ENCODE data around the gene CNTNAP2. TPM values are rescaled to one million over a fixed set of nuclear protein-coding genes. Genes with fewer than 3 reads are reported as not detected.

CNTNAP2 gene
- total and polyA plus RNA-seq, 2 of the 8 experiments (the other 6 are each of a cell fraction or from before 2014, with no cell fraction given) = 27.9 to 71.0 TPM

GRCh38 chr7:146960773-146961391, 844.3 kb downstream of the CNTNAP2 start:
- 77% methylated on average over 5 of the region's 5 CpGs; no CpG with 5 or more reads in 1 of the 2 experiments for WGBS, 2 experiments (ENCODE audit: extremely low coverage in 1 of 2, insufficient coverage in 1 of 2, insufficient read length in 1 of 2, insufficient replicate concordance in 2 of 2, low coverage in 1 of 2, low lambda C conversion rate in 2 of 2, missing lambda C conversion rate in 1 of 2)
- FAIRE-seq = peak; percentile 85
- Histone ChIP-seq H2BK120ac (replicated peaks; ENCODE audit: low read depth, low read length) (no peak overlapping the region), H2AFZ (ENCODE audit: low read length) (no peak overlapping the region), H3K23me2 (ENCODE audit: low read depth, low read length) (no peaks in the 10 kb centered on the region), H3K79me1 (ENCODE audit: low read depth, low read length) (no peaks in the 10 kb centered on the region), H3K27me3 (replicated peaks in 1 of 4; ENCODE audit: control insufficient read depth in 3 of 4, extremely low read depth in 1 of 4, insufficient read depth in 3 of 4, low read length in 3 of 4) (no peaks in the 10 kb centered on the region), H3K4me1 (replicated peaks in 1 of 4; ENCODE audit: control insufficient read depth in 3 of 4, insufficient read depth in 4 of 4, low read length in 3 of 4) (peaks cover 0 to 3% (median 0%) of the 10 kb centered on the region in 4 experiments; a peak in 2 of 7 replicates), H4K5ac (ENCODE audit: insufficient read length, low read depth, low read length) (no peak overlapping the region), H2AK5ac (ENCODE audit: low read depth, low read length) (no peak overlapping the region), H3K27ac (ENCODE audit: low read depth, low read length) (no peak overlapping the region), H3K79me2 (ENCODE audit: control insufficient read depth in 1 of 2, insufficient read depth in 2 of 2, low read length in 2 of 2) (no peaks in the 10 kb centered on the region), H4K8ac (ENCODE audit: extremely low read depth, insufficient read depth, low read length) (no peak overlapping the region), H2BK12ac (ENCODE audit: low read depth, low read length) (no peak overlapping the region), H3K23ac (ENCODE audit: insufficient read length) (no peak overlapping the region), H3K4me3 (ENCODE audit: extremely low read depth in 1 of 4, insufficient read depth in 2 of 4, low read depth in 3 of 4, low read length in 4 of 4) (no peak overlapping the region), H2BK20ac (ENCODE audit: low read length) (no peak overlapping the region), H4K20me1 (replicated peaks in 1 of 2; ENCODE audit: control insufficient read depth in 1 of 2, insufficient read depth in 2 of 2, low read length in 2 of 2) (no peaks in the 10 kb centered on the region), H3K36me3 (ENCODE audit: control insufficient read depth in 2 of 4, insufficient read depth in 4 of 4, low read length in 3 of 4) (no peaks in the 10 kb centered on the region), H3K9ac (replicated peaks in 1 of 4; ENCODE audit: extremely low read depth in 1 of 4, low read depth in 3 of 4, low read length in 3 of 4) (no peak overlapping the region), H3K14ac (ENCODE audit: insufficient read length) (no peak overlapping the region), H3K4me2 (ENCODE audit: insufficient read depth in 1 of 2, low read depth in 2 of 2, low read length in 2 of 2) (no peak overlapping the region), H3K9me3 (ENCODE audit: insufficient read depth in 2 of 2, low read depth in 1 of 2, low read length in 1 of 2) (no peaks in the 10 kb centered on the region), H4K91ac (replicated peaks; ENCODE audit: insufficient read length, low read length) (no peak overlapping the region), H3K56ac (replicated peaks; ENCODE audit: insufficient read length, low read depth, low read length) (no peak overlapping the region), H2BK15ac (ENCODE audit: low read length) (no peak overlapping the region), H3K18ac (ENCODE audit: extremely low read depth, low read length) (no peak overlapping the region), H2BK5ac (ENCODE audit: low read depth, low read length) (no peak overlapping the region), H3K4ac (replicated peaks; ENCODE audit: insufficient read length, low read depth, low read length) (no peak overlapping the region)
- DNase-seq (ENCODE audit: low read depth in 1 of 2, low spot score in 2 of 2) = peak in 1 of 2 experiments; percentile 55
- ChIA-PET POLR2A (ENCODE audit: partially characterized antibody) (interaction anchor here (0.5 kb wide), 1 partner anchor 54 kb away, joined by 4 read pairs; no protein-coding TSS in a partner anchor), CTCF (ENCODE audit: partially characterized antibody) (interaction anchor here (0.6 to 2.0 kb wide), 18 partner anchors 12 to 286 kb away, joined by 3 to 9 read pairs (median 4); no protein-coding TSS in a partner anchor)
- TF ChIP-seq RAD21 (IDR thresholded peaks at IDR 0.05 in 1 of 2, conservative IDR thresholded peaks at IDR 0.05 in 1 of 2; ENCODE audit: low read depth in 2 of 2, low read length in 2 of 2) (peak; percentile 70 to 73), ATF3 (IDR thresholded peaks at IDR 0.05; ENCODE audit: insufficient read depth, low read depth, low read length) (no peak), KDM1A (IDR thresholded peaks at IDR 0.05; ENCODE audit: borderline replicate concordance, low read length) (no peak), GABPA (IDR thresholded peaks at IDR 0.05; ENCODE audit: borderline replicate concordance, insufficient read depth, low read length) (no peak), RFX5 (IDR thresholded peaks at IDR 0.05; ENCODE audit: borderline replicate concordance, low read depth, low read length) (no peak), CEBPB (IDR thresholded peaks at IDR 0.05; ENCODE audit: low read depth, low read length) (no peak), E2F6 (IDR thresholded peaks at IDR 0.05) (no peak), JUND (IDR thresholded peaks at IDR 0.05; ENCODE audit: low read length) (no peak), BACH1 (IDR thresholded peaks at IDR 0.05; ENCODE audit: low read length) (no peak), RBBP5 (IDR thresholded peaks at IDR 0.05; ENCODE audit: borderline replicate concordance, low read depth, low read length) (no peak)
